Kidney epithelial cell (primary cell): ENCODE measurements around the gene TRPM3. TPM values are rescaled to one million over a fixed set of nuclear protein-coding genes. Genes with fewer than 3 reads are reported as not detected.

Experiments used
- DNase-seq: peaks from one replicate; pipeline ENCODE4 v3.0.0-alpha.2; 2010; ENCODE audit warnings: low read depth
- H3K27me3 ChIP-seq: 2 replicates; pipeline ENCODE4 v1.6.0; 2011; ENCODE audit warnings: low read length; ENCODE audit not compliant: control insufficient read depth, insufficient read depth
- H3K36me3 ChIP-seq: 2 replicates; pipeline ENCODE4 v1.5.1; 2011; ENCODE audit warnings: low read length; ENCODE audit not compliant: control insufficient read depth, insufficient read depth
- H3K4me3 ChIP-seq: 2 replicates; pipeline ENCODE4 v1.5.1; 2011; ENCODE audit warnings: low read depth, mild to moderate bottlenecking, control low read depth, low read length
- total RNA-seq: library from RNA; depleted of rRNA; stranded (reverse); fragments of >200 nt; gene quantifications from 2 replicates; pipeline ENCODE4 v1.2.3, GENCODE V29; 2015
- TF ChIP-seq, protein P1 (sequence below): IDR thresholded peaks from 2 replicates; pipeline ENCODE4 v1.5.1; 2011; ENCODE audit warnings: mild to moderate bottlenecking, moderate library complexity, low read length, control low read depth, inconsistent platforms; ENCODE audit not compliant: insufficient read depth, poor library complexity, severe bottlenecking

The TRPM3 gene
- total RNA-seq, 1 donor from 2014 or later = not detected

DNA sequence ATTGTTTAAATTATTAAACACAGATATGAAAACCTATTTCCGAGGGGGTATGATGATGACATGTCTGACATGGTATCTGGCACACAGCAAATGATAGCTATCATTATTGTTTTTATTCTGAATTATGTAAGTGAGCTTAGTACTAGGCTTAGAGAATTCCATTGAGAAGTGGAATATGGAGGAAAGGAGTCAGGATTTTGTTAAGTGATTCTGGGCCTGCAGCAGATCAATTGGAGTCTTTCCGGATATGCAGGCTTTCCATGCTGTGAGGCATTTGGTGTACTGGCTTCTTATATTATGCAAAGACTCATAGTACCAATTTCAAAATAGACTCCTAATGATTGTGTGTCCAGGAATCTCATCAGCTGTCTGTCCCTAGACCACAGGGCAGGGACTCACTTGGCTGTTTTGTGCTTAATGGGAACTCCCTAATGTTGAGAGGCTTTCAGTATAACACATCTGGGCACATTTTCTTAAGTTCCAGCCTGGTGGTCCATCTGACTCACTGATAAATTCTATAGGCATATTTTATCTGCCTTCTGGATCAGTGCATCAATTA is 527.0 kb downstream of the TRPM3 start:
- H3K4me3 ChIP-seq = no peak overlapping the region
- no peak for DNase-seq
- H3K36me3 ChIP-seq = no peaks in the 10 kb centered on the region
- TF ChIP-seq, protein P1, sequence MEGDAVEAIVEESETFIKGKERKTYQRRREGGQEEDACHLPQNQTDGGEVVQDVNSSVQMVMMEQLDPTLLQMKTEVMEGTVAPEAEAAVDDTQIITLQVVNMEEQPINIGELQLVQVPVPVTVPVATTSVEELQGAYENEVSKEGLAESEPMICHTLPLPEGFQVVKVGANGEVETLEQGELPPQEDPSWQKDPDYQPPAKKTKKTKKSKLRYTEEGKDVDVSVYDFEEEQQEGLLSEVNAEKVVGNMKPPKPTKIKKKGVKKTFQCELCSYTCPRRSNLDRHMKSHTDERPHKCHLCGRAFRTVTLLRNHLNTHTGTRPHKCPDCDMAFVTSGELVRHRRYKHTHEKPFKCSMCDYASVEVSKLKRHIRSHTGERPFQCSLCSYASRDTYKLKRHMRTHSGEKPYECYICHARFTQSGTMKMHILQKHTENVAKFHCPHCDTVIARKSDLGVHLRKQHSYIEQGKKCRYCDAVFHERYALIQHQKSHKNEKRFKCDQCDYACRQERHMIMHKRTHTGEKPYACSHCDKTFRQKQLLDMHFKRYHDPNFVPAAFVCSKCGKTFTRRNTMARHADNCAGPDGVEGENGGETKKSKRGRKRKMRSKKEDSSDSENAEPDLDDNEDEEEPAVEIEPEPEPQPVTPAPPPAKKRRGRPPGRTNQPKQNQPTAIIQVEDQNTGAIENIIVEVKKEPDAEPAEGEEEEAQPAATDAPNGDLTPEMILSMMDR = no peak
- no peaks in the 10 kb centered on the region for H3K27me3 ChIP-seq

DNA sequence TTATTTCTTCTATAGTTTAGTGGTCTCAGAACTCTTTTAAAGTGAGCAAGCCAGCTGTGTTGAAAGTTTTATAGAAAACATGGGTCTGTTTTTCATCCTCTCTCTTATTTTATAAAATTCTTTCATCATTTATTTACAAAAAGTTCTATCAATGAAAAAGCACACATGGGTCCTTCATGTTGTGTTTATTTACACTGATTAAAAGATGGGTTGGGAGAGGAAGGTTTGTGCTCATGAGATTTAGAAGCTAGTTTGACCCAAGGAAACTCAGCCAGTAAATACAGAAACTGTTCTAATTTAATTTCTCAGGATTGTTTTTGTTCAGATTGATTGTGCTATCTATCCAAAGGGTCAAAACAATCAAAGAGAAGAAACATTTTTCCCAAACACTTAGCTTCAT is 528.2 kb downstream of the TRPM3 start:
- Histone ChIP-seq H3K27me3 (no peaks in the 10 kb centered on the region), H3K36me3 (no peaks in the 10 kb centered on the region), H3K4me3 (no peak overlapping the region)
- TF ChIP-seq, protein P1 = no peak
- DNase-seq = no peak

DNA sequence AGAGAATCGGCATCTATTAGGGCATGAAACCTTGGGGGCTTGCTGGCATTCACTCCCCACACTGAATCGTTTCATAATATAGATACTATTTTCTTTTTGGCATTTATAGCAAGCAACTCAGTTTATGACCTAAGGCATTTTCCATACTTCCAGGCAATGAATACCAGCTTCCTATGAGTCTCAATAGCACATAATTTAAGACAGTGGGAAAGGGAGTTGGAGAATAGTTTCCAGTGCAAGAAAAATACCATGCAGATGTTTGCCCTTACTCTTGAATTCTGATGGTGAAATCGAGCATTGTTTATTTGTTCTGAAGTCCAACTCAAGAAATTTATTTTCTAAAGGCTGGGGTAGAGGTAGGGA is 531.1 kb downstream of the TRPM3 start:
- no peak for DNase-seq
- H3K36me3 ChIP-seq = no peaks in the 10 kb centered on the region
- H3K27me3 ChIP-seq = no peaks in the 10 kb centered on the region
- TF ChIP-seq, protein P1 = no peak
- H3K4me3 ChIP-seq = no peak overlapping the region

DNA sequence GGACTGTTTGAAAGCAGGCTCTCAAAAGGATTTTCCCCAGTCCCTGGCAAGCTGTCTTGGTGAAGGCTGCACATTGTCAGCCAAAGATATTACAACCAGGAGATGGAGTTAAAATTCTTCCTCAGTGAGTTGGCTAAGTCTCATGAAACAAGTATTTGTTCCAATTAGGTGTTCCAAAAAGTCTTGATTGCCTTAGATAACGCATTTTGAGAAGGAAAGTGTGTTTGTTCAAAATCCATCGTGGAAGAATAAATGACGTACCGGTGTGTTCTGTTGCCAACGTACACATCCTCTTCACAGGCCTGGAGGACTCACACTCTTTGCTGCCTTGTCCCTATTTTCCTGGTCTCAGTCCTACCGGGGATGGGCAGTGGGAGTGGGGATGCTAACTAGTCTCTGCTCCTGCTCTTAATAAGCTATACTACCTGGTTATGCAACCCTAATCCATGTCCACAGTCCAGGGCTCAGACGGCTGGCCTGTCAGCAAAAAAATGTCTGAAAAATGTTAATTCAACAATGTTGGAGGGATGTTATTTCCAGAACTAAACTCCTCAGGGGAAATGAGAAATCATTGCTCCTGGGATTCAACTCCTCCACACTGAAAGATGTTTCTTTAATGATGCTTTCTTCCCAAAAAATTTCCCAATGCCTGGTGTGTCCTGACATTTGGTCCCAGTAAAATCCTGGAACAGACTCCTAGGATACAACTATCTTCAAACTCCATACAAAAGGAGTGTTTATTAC is 531.7 kb downstream of the TRPM3 start:
- DNase-seq = no peak
- no peak overlapping the region for H3K4me3 ChIP-seq
- TF ChIP-seq, protein P1 = no peak
- no peaks in the 10 kb centered on the region for H3K27me3 ChIP-seq
- H3K36me3 ChIP-seq = no peaks in the 10 kb centered on the region

DNA sequence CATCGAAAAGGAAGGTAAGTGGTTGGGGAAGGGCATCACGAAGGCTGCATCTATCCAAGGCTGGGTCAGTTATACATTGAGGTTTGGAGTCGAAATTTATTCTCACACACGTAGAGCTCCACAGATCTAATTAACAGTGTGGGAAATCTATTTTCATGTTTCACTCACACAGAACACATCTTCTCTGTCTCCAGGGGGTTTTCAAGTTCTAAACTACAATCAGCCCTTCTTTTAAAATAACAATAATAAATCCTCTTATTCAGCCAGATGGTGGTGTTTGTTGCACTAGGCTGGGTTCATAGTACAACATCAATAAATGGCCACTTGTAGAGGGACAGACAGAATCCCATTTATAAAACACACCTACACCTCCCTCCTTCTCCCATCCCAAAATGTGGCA is 532.4 kb downstream of the TRPM3 start:
- TF ChIP-seq, protein P1 = no peak
- Histone ChIP-seq H3K4me3 (no peak overlapping the region), H3K27me3 (no peaks in the 10 kb centered on the region), H3K36me3 (no peaks in the 10 kb centered on the region)
- DNase-seq = no peak

DNA sequence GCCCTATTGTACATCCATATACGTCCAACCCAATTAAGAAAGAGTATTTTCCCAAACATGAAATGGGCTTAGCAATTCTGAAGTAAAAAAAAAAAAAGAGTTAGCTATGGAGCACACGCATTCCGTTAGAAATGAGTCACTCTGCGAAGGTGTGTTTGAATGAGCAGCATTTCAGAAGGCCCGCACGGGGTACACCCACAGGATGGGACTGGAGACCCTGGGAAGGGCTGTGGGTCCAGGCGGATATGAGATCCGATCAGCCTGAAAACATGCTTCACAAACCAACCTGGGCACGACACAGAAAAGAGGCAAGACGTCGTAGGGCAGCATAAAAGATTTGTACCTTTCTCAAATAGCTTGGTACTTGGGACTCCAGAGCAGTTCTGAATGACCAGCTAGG is 533.0 kb downstream of the TRPM3 start:
- H3K27me3 ChIP-seq = no peaks in the 10 kb centered on the region
- no peak for DNase-seq

More for the DNA sequence above, 533.0 kb downstream of the TRPM3 start:
- TF ChIP-seq, protein P1 = no peak
- H3K4me3 ChIP-seq = no peak overlapping the region
- no peaks in the 10 kb centered on the region for H3K36me3 ChIP-seq
